Breast epithelium (tissue), 4 donors: ENCODE results near the gene GPHA2. TPM values are rescaled to one million over a fixed set of nuclear protein-coding genes. Genes with fewer than 3 reads are reported as not detected.

Source experiments
- DNase-seq, 2 donors: peaks; one replicate each; pipeline ENCODE4 v3.0.0-alpha.2; 2019; ENCODE audit warnings: low spot score in 2 of 2
- H3K27ac ChIP-seq, 2 donors: fragments of 200-600 bp; sonication (generic) in 1 of 2; one replicate each; pipeline ENCODE4 v1.5.1; 2016 to 2019; ENCODE audit warnings: mild to moderate bottlenecking in 1 of 2
- H3K27me3 ChIP-seq, 2 donors: fragments of 200-600 bp; sonication (generic) in 1 of 2; one replicate each; pipeline versions ENCODE4 v1.5.1 to v1.6.0; 2017 to 2019; ENCODE audit warnings: control low read depth in 1 of 2, mild to moderate bottlenecking in 1 of 2
- H3K36me3 ChIP-seq: fragments of 200-600 bp; one replicate; pipeline ENCODE4 v1.5.1; 2019
- H3K4me1 ChIP-seq, 2 donors: fragments of 200-600 bp; sonication (generic); one replicate each; pipeline ENCODE4 v1.5.1; 2016 to 2019; ENCODE audit warnings: control low read depth in 1 of 2
- H3K4me3 ChIP-seq, 3 donors: fragments of 200-600 bp; sonication (generic); 1 replicate in 2 of 3; 2 replicates in 1 of 3; pipeline ENCODE4 v1.5.1; 2016 to 2019; ENCODE audit warnings: mild to moderate bottlenecking in 3 of 3, moderate library complexity in 2 of 3
- H3K9me3 ChIP-seq, 2 donors: fragments of 200-600 bp; sonication (generic) in 1 of 2; one replicate each; pipeline ENCODE4 v1.5.1; 2016 to 2019; ENCODE audit warnings: control low read depth in 1 of 2
- POLR2A ChIP-seq: fragments of 450-650 bp; IDR thresholded peaks from one replicate; pipeline ENCODE4 v1.6.1; 2016; ENCODE audit warnings: antibody characterized with exemption, mild to moderate bottlenecking, moderate library complexity
- POLR2AphosphoS5 ChIP-seq, 3 donors: sonication (generic); formaldehyde crosslinking; IDR thresholded peaks; one replicate each; pipeline ENCODE4 v1.6.1; 2017; ENCODE audit warnings: antibody characterized with exemption in 3 of 3
- intact Hi-C: fragments of 100-400 bp; cut with DNase I; formaldehyde crosslinking; loops from one replicate; pipeline ENCODE4 v1.15.1; 2023; ENCODE audit warnings: low total_unique reads
- total RNA-seq, 3 donors: library from RNA; depleted of rRNA; stranded (reverse); fragments of >200 nt; gene quantifications; one replicate each; pipeline ENCODE4 v1.1.0, GENCODE V29; 2016
- TF ChIP-seq, protein P1 (sequence below), 3 donors: fragments of 450-650 bp; IDR thresholded peaks; one replicate each; pipeline ENCODE4 v1.5.1; 2016 to 2017; ENCODE audit warnings: antibody characterized with exemption in 3 of 3, mild to moderate bottlenecking in 3 of 3, moderate library complexity in 3 of 3

Gene GPHA2
- total RNA-seq, 3 donors from 2014 or later: not detected

GRCh38 chr11:64931290-64931689, 4.4 kb downstream of the GPHA2 start:
- Histone ChIP-seq H3K4me1 (no peaks in the 10 kb centered on the region), H3K9me3 (no peaks in the 10 kb centered on the region), H3K27ac (no peak overlapping the region), H3K27me3 (no peaks in the 10 kb centered on the region), H3K36me3 (peaks cover 4% of the 10 kb centered on the region), H3K4me3 (no peak overlapping the region)
- DNase-seq: no peak
- TF ChIP-seq, protein P1, sequence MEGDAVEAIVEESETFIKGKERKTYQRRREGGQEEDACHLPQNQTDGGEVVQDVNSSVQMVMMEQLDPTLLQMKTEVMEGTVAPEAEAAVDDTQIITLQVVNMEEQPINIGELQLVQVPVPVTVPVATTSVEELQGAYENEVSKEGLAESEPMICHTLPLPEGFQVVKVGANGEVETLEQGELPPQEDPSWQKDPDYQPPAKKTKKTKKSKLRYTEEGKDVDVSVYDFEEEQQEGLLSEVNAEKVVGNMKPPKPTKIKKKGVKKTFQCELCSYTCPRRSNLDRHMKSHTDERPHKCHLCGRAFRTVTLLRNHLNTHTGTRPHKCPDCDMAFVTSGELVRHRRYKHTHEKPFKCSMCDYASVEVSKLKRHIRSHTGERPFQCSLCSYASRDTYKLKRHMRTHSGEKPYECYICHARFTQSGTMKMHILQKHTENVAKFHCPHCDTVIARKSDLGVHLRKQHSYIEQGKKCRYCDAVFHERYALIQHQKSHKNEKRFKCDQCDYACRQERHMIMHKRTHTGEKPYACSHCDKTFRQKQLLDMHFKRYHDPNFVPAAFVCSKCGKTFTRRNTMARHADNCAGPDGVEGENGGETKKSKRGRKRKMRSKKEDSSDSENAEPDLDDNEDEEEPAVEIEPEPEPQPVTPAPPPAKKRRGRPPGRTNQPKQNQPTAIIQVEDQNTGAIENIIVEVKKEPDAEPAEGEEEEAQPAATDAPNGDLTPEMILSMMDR (IDR thresholded peaks at IDR 0.05): no peak
- TF ChIP-seq POLR2A: no peak
- intact Hi-C loops: no loop called here

GRCh38 chr11:64930340-64930739, 5.4 kb downstream of the GPHA2 start:
- intact Hi-C loops: no loop called here
- Histone ChIP-seq H3K4me3 (no peak overlapping the region), H3K27me3 (no peaks in the 10 kb centered on the region), H3K36me3 (peaks cover 4% of the 10 kb centered on the region), H3K27ac (no peak overlapping the region), H3K9me3 (no peaks in the 10 kb centered on the region), H3K4me1 (peaks cover 0 to 3% of the 10 kb centered on the region in 2 donors)
- TF ChIP-seq, protein P1 (IDR thresholded peaks at IDR 0.05): no peak
- DNase-seq: no peak

DNA sequence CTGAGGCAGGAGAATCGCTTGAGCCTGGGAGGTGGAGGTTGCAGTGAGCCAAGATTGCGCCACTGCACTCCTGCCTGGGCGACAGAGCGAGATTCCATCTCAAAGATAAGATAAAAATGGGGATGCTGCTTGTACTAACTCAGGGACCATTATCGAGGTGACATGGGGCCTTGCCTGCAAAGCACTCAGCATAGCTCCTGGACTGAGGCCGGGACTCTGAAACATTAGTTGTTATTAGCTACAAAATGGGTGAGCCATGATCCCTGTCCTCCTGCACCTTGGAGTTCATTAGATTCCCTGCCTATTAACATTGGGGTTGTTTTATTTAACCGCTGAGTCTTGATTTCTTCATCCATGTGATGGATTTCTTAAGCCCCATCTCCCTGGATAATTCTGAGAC, 6.1 kb downstream of the GPHA2 start:
- H3K4me1 ChIP-seq: peaks cover 0 to 7% of the 10 kb centered on the region in 2 donors
- no peak overlapping the region for H3K27ac ChIP-seq
- TF ChIP-seq POLR2A: no peak
- TF ChIP-seq POLR2AphosphoS5 (IDR thresholded peaks at IDR 0.05): no peak
- TF ChIP-seq, protein P1 (IDR thresholded peaks at IDR 0.05): no peak
- DNase-seq: no peak
- H3K9me3 ChIP-seq: no peaks in the 10 kb centered on the region
- no peak overlapping the region for H3K4me3 ChIP-seq
- intact Hi-C loops: no loop called here
- H3K27me3 ChIP-seq: no peaks in the 10 kb centered on the region
- peaks cover 4% of the 10 kb centered on the region for H3K36me3 ChIP-seq

- no peak overlapping the region for H3K4me3 ChIP-seq
- intact Hi-C loops: no loop called here
- no peak overlapping the region for H3K27ac ChIP-seq
- no peaks in the 10 kb centered on the region for H3K9me3 ChIP-seq
- peaks cover 4% of the 10 kb centered on the region for H3K36me3 ChIP-seq
- H3K4me1 ChIP-seq: peaks cover 0 to 7% of the 10 kb centered on the region in 2 donors
- no peaks in the 10 kb centered on the region for H3K27me3 ChIP-seq
- TF ChIP-seq, protein P1 (IDR thresholded peaks at IDR 0.05): no peak
- TF ChIP-seq POLR2AphosphoS5 (IDR thresholded peaks at IDR 0.05): no peak
- no peak for TF ChIP-seq POLR2A
- no peak for DNase-seq
Measured at GRCh38 chr11:64928957-64929356, 6.7 kb downstream of the GPHA2 start.

- peaks cover 0 to 7% of the 10 kb centered on the region in 2 donors for H3K4me1 ChIP-seq
- H3K27me3 ChIP-seq: no peaks in the 10 kb centered on the region
- intact Hi-C loops: no loop called here
- no peak for TF ChIP-seq POLR2AphosphoS5 (IDR thresholded peaks at IDR 0.05)
- H3K27ac ChIP-seq: no peak overlapping the region
- DNase-seq: no peak
- H3K4me3 ChIP-seq: no peak overlapping the region
- no peaks in the 10 kb centered on the region for H3K9me3 ChIP-seq
- peaks cover 4% of the 10 kb centered on the region for H3K36me3 ChIP-seq
Measured at GRCh38 chr11:64926689-64927088, 9.0 kb downstream of the GPHA2 start.
